ENCODE results near the gene ARID5A. TPM values are rescaled to one million over a fixed set of nuclear protein-coding genes. Genes with fewer than 3 reads are reported as not detected.
"Not testable (repeated sequence)": the region's sequence is repeated elsewhere in the genome, so short reads cannot be mapped to it uniquely, and the experiment has no call there.

The ARID5A gene, protein sequence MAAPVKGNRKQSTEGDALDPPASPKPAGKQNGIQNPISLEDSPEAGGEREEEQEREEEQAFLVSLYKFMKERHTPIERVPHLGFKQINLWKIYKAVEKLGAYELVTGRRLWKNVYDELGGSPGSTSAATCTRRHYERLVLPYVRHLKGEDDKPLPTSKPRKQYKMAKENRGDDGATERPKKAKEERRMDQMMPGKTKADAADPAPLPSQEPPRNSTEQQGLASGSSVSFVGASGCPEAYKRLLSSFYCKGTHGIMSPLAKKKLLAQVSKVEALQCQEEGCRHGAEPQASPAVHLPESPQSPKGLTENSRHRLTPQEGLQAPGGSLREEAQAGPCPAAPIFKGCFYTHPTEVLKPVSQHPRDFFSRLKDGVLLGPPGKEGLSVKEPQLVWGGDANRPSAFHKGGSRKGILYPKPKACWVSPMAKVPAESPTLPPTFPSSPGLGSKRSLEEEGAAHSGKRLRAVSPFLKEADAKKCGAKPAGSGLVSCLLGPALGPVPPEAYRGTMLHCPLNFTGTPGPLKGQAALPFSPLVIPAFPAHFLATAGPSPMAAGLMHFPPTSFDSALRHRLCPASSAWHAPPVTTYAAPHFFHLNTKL
- 8.5 and 9.7 TPM in 2 replicates for total RNA-seq

DNA sequence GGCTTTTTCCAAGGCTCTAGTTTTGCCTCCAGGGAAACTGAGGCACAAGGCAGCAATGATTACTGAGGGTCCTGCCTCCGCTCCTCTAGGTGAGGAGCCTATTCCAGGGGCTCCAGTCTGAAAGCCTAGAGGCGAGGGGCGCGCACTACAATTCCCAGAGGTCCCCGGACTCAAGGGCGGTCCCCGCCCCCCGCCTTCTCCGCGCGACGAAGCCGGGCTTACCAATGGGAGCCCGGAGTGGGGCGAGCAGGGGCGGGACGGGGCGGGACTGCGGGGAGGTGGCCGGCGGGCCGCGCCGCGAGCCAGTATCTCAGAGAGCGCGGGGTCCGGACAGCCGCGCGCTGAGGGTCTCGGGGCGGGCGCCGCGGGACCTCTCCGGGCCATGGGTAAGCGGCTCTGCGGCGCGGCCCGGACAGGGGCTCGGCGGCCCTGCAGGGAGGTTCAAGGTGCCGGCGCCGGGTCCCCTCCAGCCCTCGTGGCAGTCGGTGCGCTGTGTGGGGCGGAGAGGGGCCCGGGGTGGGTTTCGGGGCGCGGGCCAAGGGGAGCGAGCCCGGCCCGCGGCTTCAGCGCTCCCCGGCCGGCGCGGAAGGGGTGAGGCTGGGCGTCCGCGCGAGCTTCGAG lies at the start of gene ARID5A:
Gene ARID5A (plus strand): TSS at position 308 of the 621 bp plus-strand sequence. CDS start 75 bp downstream, at position 383.
- DNase-seq (ENCODE audit: low read depth in 2 of 2), result peak; percentile 92 to 94

DNA sequence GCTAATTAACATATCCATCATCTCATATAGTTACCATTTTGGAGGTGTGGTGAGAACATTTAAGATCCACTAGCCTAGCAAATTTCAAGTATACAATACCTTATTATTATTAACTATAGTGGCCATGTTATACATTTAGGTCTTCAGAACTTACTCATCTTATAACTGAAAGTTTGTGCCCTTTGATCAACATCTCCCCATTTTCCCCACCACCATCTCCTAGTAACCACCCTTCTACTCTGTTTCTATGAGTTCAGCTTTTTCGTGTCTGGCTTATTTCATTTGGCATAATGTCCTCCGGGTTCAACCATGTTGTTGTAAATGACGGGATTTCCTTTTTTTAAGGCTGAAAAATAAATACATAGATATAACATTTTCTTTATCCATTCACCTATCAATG lies 47.3 kb upstream of the ARID5A start:
- no peak for DNase-seq (ENCODE audit: low read depth in 2 of 2)

DNA sequence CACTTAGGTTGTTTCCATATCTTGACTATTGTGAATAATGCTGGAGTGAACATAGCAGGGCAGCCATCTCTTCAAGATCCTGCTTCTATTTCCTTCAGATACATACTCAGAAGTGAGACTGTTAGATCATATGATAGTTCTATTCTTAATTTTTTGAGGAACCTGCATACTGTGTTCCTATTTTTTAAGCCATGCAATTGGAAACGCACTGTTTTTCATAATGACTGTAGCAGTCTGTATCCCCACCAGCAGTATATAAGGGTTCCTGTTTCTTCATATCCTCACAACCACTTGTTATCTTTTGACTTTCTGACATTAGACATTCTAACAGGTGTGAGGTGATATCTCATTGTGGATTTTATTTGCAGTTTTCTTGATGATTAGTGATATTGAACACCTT lies 46.9 kb upstream of the ARID5A start:
- no peak for DNase-seq (ENCODE audit: low read depth in 2 of 2)

DNA sequence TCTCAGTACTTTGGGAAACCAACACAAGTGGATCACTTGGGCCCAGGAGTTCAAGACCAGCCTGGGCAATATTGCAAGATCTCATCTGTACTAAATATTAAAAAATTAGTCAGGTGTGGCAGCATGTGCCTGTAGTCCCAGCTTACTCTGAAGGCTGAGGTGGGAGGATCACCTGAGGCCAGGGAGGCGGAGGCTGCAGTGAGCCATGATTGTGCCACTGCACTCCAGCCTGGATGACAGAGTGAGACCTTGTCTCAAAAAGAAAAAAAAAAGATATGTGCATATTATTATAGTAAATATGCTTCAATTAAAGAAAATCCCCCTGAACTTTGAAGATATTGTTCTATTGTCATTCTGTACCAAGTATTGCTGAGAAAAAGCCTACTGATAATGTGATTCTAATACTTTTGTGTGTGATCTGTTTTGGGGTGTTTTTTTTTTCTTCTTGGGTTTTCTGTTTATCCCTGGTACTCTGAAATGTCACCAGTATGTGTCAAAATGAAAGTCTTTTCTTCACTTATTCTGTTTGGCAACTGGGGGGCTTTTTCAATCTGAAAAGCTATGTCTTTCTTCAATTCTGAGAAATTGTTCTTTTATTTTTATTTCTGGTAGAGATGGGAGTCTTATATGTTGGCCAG lies 44.6 kb upstream of the ARID5A start:
- no peak for DNase-seq (ENCODE audit: low read depth in 2 of 2)

DNA sequence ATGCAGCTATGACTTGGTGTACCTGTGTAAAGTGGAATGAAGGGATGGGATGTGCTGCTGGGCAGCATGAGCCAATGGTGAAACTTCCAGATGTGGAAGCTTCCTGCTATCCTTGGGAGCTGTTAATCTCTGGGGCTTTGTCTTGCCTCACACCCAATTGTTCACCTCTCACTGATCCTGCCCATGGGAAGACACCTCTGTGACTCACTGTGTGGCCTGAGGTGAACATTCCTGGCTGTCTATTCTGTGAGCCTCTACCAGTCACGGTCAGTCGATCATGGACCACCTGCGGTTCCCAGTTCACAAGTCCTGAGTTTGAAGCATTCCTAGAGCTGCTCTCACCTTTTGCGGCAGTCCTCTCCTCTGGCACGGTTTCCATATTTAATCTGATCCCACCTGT lies 43.5 kb upstream of the ARID5A start:
- no peak for DNase-seq (ENCODE audit: low read depth in 2 of 2)

DNA sequence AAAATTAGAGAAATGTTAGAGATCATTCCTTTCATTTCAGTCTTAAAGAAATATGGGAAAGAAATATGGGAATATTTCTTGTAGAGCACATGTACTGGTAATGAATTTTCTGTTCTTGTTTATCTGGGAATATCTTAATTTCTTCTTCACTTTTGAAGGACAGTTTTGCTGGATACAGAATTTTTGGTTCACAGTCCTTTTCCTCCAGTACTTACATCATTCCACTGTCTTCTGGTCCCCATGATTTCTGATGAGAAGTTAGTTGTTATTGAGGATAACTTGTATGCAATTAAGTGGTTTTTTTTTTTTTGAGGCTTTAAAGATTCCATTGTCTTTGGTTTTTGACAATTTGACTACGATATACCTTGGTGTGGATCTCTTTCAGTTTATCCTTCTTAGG lies 42.4 kb upstream of the ARID5A start:
- DNase-seq (ENCODE audit: low read depth in 2 of 2), result no peak

DNA sequence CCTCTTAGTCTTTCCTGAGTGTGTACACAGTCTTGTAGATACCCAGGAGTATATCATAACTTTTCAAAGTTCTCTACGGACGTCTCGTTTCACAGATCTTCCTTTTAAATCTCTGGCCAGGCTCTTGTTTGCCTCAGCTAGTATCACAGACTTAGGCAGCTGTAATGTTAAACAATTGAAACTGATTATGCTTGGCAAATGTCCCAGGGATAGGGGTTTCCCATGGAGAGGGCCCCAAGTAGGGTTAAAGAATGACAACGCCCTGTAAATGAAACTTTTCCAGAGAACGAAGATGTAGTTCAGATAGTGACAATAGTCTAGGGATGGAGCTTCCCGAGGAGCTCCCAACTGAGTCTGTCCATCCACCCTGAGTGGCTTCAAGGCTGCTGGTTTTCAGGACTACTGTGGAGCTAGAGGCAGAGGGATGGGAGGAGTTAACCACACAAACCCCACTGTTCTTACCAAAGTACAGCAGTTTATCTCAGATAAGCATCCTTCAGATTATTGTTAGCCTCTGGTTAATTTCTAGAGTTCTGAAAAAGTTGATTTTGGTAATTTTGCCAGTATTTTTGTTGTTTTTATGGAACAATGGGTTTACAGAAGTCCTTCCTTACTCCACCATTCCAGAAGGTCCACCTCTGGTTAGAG lies 40.4 kb upstream of the ARID5A start:
- peak; percentile 36 to 52 for DNase-seq (ENCODE audit: low read depth in 2 of 2)

DNA sequence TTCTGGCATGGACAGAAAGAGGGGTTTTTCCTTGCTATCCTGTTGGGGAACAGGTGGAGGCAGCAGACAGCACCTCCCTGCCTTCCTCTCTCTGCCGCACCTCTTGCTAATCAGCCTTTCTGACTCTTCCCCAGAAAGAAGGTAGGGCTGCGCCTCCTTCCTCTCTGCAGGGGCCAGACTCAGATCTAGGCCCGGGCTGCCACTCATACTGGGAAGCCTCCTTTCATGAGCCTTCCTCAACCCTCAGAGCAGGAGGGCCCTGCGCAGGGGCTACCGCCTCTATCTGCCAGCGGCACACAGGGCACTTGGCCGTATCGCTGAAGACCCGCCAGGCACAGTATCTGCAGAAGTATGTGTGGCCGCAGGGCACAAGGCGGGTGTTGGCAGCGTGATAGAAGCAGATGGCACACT lies 38.5 kb upstream of the ARID5A start:
- DNase-seq (ENCODE audit: low read depth in 2 of 2), result no peak

DNA sequence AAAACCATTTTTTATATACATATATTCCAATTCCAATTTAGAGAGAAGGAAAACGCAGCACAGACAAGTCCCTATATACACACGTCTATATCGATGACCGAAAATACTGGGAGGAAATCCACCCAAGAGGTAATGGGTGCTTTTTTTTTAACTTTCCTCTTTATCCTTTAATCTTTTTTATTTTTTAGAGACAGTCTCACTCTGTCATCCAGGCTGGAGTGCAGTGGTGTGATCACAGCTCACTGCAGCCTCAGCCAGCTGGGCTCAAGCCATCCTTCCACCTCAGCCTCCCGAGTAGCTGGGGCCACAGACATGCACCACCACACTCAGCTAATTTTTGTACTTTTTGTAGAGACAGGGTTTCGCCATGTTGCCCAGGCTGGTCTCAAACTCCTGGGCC lies 37.9 kb upstream of the ARID5A start:
- not testable (repeated sequence) for DNase-seq (ENCODE audit: low read depth in 2 of 2)

DNA sequence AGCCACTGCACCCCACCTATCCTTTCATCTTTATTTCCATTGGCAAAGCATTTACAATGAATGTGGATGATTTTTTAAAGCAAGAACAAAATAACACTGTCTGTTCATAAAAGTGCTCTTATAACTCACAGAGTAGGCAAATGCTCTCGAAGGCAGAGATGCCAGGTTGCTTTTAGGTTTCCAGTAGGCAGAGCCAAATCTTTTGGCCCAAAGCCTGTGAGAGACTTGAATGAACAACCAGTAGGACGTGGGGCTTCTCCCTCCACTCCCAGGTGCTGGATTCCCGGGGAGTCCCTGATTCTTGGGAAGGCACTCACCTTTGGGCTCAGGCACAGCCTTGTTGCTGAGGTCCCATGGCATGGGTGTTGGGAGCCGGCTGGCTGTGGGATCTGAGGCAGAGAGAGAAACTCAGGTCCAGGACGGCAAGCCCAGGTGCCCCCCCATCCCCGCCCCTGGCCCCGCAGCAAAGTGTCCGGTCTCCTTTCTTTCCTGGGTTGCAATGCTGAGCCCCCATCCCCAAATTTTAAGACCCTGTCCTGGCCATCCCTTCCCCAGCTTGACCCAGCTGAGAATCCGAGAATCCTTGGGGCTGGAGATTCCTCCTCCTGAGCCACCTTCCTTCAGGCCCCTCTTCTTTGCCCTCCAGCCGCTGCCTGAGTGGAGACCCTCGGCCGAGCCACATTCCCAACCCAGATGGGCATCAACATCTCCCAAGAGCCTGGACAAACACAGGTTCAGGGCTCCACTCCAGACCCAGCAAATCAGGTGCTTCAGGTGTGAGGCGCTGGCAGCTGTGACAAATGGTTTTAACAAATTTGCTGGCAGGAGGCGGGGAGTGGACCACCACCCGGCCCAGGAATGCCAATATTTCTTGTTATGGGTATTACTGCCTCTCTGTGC lies 37.2 kb upstream of the ARID5A start:
- no peak for DNase-seq (ENCODE audit: low read depth in 2 of 2)

DNA sequence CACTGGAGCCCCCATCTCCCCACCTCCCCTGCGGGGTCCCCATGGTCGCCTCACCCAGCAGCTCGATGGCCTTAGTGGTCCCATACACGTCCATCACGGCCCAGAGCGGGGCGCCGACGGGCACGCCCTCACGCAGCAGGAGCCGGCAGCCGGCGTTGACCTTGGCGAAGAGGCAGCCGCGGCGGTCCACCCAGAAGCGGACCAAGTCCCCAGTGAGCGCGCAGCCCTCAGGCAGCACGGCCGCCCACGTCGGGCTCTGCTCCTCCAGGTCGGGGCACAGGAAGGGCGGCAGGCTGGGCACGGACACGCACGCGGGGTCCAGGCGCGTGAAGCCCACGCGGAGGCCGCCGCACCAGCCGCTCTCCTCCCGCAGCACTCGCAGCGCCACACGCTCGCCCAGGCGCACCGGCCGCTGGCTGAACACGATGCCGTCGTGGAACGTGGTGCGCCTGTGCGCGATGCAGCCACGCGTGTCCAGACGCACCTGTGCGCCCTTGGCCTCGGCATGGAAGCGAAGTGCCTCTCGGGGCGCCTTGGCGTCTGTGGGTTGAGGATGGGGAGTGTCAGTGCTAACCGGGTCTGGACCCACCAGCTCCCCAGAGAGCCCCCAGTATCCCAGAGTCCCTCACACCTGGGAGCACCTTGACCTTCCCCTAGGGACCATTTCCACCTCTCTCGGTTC lies 36.0 kb upstream of the ARID5A start:
- DNase-seq (ENCODE audit: low read depth in 2 of 2), result no peak

DNA sequence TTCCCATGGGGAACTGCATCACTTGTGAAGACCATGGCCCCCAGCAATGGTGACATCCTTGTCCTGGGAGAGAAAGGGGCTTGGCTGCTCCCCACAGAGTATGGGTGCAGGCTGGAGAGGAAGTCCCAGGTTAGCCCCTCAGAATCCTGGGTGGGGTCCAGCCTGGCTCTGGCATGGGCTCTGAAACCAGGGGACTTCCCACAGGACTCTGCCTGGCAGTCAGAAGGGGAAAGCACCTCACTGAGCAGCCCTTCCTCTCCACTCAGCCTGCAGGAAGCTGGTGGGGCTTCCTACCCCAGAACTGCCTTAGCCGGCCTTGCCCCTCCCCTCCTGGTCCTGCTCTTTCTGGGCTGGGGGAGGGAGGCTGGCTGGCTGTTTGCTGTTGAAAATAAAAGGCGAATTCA lies 35.1 kb upstream of the ARID5A start:
- DNase-seq (ENCODE audit: low read depth in 2 of 2), result peak; percentile 51 to 54

DNA sequence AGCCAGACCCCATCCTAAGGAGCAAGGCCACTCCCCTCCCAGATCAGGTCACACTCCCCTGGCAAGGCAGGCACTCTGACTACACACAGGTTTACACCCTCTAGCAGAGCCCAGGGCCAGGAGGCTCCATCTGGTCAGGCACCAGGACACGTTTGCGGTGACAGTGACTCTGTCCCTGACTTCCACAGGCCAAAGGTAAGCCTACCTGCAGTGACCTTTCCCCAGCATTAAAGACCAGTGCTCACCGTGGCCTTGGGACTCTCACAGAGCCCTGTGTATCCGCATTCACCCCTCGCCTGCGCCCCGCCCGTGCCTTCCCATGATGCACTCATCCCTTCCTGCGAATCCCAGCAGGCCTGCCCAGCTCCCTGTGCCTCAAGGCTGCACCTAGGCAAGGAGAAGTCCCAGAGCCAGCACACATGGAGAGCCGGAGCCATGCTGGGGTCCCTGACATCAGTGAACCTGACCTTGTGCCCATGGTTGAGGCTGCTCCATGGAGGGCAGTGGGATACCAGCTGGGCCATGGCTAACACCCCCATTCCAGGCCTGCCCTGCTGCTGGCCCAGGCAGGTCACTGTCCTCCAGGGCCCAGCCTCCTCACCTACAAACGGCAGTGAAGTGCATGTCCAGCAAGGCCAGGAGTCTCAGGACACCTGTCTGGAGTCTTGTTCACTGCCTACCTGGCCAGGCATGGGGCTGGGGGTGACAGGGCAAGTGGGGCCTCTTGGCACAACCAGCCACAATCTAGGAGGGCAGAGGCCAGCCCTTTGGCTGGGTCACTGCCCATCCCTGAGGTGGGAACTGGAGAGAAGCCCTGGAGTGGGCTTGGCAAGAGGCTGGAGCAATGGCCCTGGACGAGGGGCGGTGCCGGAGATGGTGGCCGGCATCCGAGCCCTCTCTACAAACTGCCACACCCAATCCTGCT lies 34.4 kb upstream of the ARID5A start:
- DNase-seq (ENCODE audit: low read depth in 2 of 2), result no peak

DNA sequence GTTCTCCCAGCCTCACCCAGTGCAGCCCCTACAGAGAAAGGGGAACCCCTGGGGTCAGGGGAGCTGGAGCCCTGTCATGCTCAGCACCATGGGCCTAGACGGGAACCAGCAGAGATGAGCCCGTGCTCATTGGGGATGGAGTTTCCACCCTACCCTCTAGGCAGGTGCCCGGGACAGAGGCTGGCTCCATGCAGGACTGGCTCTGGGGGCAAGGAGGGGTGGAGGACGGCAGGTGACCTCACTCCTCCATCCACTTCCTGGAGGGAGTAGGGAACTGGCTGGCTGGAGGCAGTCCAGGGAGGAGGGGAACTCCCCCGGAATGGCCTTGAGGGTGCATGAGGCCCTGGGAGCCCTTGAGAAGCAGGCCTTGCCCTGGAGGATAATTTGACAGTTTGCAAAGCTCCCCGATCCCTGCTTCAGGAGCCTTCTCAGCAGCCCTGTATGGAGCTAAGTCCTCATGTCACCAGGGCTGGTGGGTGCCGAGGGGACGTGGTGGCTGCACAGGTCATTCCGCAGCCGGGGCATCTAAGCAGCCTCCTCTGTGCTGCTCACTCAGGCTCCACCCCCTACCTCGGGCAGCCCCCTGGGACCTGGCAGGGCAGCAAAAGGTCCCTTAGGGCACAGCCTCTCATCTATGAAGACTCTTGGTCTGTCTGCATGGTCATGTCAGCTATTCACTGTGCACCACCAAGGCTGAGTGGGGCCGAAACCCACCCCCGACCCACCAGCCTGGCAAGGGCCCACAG lies 33.5 kb upstream of the ARID5A start:
- DNase-seq (ENCODE audit: low read depth in 2 of 2), result peak in 1 of 2 donors; percentile 15

DNA sequence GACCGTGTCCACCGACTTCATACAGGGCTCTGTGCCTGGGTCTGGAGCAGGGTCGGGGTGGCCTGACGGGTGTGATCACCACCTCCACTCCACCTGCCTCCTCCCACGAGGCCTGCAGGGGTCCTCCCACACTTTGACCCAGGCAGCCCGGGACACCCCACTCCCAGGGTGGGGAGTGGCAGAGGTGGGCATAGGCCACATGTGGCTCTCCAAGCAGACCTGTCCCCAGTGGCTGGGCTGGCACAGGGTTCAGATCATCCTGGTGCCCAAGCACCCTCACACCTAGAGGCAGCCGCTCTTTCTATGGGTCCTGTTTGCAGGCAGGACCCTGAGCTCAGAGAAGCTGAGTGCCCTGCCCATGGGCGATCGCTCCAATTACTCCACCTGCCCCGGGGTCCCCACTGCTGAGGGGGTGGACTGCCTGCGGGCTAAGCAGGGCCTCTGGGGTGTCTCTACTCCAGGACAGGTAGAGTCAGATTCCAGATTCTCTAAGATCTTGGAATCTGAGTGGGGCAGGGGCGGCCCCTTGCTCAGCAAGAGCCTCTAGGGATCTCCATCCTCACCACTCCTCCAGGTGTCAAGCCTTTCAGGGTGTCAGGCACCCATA lies 32.8 kb upstream of the ARID5A start:
- no peak for DNase-seq (ENCODE audit: low read depth in 2 of 2)

DNA sequence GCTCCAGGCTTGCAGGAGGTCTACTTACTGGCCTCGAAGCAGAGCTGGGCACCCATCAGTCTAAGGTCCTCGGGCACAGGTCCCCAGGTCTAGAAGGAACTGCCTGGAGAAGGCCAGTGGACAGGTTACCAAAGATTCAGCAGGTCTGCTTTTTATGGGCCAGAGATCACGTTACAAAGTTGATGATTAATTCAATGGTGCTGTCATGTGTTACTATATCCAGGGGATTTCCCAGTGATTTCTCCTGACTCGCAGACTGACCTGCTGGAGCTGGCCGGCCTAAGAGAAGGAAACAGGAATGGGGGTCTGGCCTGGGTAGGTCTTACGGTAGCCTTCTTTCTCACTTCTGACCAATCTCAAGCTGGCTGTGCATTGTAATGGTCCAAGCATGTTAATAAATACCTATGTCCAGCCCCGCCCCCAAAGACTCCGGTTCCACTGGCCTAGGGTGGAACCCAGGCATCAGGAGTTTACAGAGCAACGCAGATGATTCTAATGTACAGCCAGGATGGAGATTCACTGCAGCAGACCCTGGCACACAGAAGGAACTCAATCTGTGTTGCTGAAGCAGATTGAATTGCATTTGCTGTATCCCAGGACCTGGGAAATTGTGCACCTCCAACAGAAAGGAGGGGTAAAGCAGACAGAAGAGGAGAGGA lies 31.2 kb upstream of the ARID5A start, which contains the start of gene NEURL3:
Gene NEURL3 (minus strand): TSS at position 127 of the 659 bp plus-strand sequence. CDS start 71 bp downstream, at position 56.
- peak; percentile 63 to 79 for DNase-seq (ENCODE audit: low read depth in 2 of 2)
